ENCODE results near the gene OPA3.
"Not testable (repeated sequence)": the region's sequence is repeated elsewhere in the genome, so short reads cannot be mapped to it uniquely, and the experiment has no call there.

OPA3 gene

DNA sequence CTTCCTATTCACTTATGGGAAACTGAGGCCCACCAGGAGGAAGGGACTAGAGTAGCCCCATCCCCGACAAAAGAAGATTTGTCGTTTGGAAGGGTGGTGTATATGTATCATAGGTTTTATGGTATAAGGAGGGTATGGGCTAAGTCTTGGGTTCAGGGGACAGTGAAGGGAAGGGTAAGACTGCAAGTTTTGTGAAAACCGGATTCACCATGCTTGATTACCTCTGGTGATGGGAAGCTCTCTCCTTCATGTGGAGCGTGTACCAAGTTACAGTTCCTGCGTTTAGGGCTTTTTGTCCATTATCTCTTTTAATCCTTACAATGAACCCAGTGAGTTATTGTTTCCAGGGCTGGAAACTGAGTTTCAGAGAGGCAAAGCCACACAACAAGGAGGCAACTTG, 73.5 kb downstream of the OPA3 start:
- no peak overlapping the region for H3K18ac ChIP-seq (ENCODE audit: low read length)
- peaks cover 13% of the 10 kb centered on the region for H3K79me1 ChIP-seq (ENCODE audit: low read depth, low read length)
- 100% methylated on average over 1 of the region's 5 CpGs; no CpG with 5 or more reads in 1 of the 2 donors for WGBS, 2 donors (ENCODE audit: extremely low coverage in 2 of 2, insufficient read length in 2 of 2, insufficient replicate concordance in 1 of 2)
- H3K9me3 ChIP-seq (replicated peaks in 1 of 2; ENCODE audit: control insufficient read depth in 2 of 2, insufficient read depth in 1 of 2, low read depth in 1 of 2, low read length in 2 of 2): no peaks in the 10 kb centered on the region
- H2AK5ac ChIP-seq (ENCODE audit: low read depth, low read length): no peak overlapping the region
- peaks cover 4 to 18% of the 10 kb centered on the region in 2 donors for H3K4me1 ChIP-seq (ENCODE audit: control insufficient read depth in 2 of 2, insufficient read depth in 1 of 2, low read depth in 1 of 2, low read length in 2 of 2)
- H3K9ac ChIP-seq (ENCODE audit: low read depth, low read length, poor library complexity): no peak overlapping the region
- no peak overlapping the region for H2BK120ac ChIP-seq (ENCODE audit: low read depth, low read length)
- H4K91ac ChIP-seq (ENCODE audit: low read depth, low read length, poor library complexity): no peak overlapping the region
- H2AFZ ChIP-seq (ENCODE audit: low read length): no peak overlapping the region
- no peak overlapping the region for H2BK12ac ChIP-seq (ENCODE audit: low read length)
- no peak overlapping the region for H2BK15ac ChIP-seq (ENCODE audit: low read length)
- DNase-seq (ENCODE audit: low spot score): no peak
- H3K4ac ChIP-seq (ENCODE audit: low read length): no peak overlapping the region
- no peak overlapping the region for H3K23ac ChIP-seq (ENCODE audit: low read depth, low read length, poor library complexity)
- H3K27ac ChIP-seq (replicated peaks; ENCODE audit: low read length): no peak overlapping the region
- no peak overlapping the region for H2BK5ac ChIP-seq (ENCODE audit: low read length)
- no peak overlapping the region for H3K4me3 ChIP-seq (ENCODE audit: low read length in 2 of 2)
- peak overlapping the region; percentile 33 for H4K8ac ChIP-seq (ENCODE audit: low read depth, low read length)
- no peak overlapping the region for H3K4me2 ChIP-seq (ENCODE audit: insufficient read depth, low read length, poor library complexity, severe bottlenecking)
- no peak overlapping the region for H3K14ac ChIP-seq (ENCODE audit: low read length)
- H3K27me3 ChIP-seq (ENCODE audit: control insufficient read depth in 3 of 3, insufficient read depth in 3 of 3, low read depth in 1 of 3, low read length in 3 of 3): no peaks in the 10 kb centered on the region
- peaks cover 0 to 4% of the 10 kb centered on the region in 2 donors for H3K36me3 ChIP-seq (replicated peaks in 1 of 2; ENCODE audit: control insufficient read depth in 2 of 2, insufficient read depth in 2 of 2, low read length in 2 of 2)

DNA sequence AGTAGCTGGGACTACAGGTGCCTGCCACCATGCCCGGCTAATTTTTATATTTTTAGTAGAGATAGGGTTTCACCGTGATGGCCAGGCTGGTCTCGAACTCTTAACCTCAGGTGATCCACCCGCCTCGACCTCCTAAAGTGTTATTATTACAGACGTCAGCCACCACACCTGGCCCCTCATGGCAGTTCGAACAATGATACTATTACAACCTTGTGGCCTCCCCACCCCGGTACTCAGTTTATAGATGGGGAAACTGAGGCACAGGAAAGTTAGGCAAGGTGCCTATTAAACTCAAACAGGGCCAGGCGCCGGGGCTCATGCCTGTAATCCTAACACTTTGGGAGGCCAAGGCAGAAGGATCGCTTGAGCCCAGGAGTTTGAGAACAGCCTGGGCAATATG, 74.2 kb downstream of the OPA3 start:
- not testable (repeated sequence) for H2AK5ac ChIP-seq (ENCODE audit: low read depth, low read length); H3K9me3 ChIP-seq (replicated peaks in 1 of 2; ENCODE audit: control insufficient read depth in 2 of 2, insufficient read depth in 1 of 2, low read depth in 1 of 2, low read length in 2 of 2); H3K18ac ChIP-seq (ENCODE audit: low read length); H4K8ac ChIP-seq (ENCODE audit: low read depth, low read length); DNase-seq (ENCODE audit: low spot score); H3K4ac ChIP-seq (ENCODE audit: low read length); H3K9ac ChIP-seq (ENCODE audit: low read depth, low read length, poor library complexity); H2BK12ac ChIP-seq (ENCODE audit: low read length); H2AFZ ChIP-seq (ENCODE audit: low read length); H3K27me3 ChIP-seq (ENCODE audit: control insufficient read depth in 3 of 3, insufficient read depth in 3 of 3, low read depth in 1 of 3, low read length in 3 of 3); H3K79me1 ChIP-seq (ENCODE audit: low read depth, low read length); H3K14ac ChIP-seq (ENCODE audit: low read length); H3K36me3 ChIP-seq (replicated peaks in 1 of 2; ENCODE audit: control insufficient read depth in 2 of 2, insufficient read depth in 2 of 2, low read length in 2 of 2); H3K4me2 ChIP-seq (ENCODE audit: insufficient read depth, low read length, poor library complexity, severe bottlenecking); H3K27ac ChIP-seq (replicated peaks; ENCODE audit: low read length); H2BK120ac ChIP-seq (ENCODE audit: low read depth, low read length); H4K91ac ChIP-seq (ENCODE audit: low read depth, low read length, poor library complexity); H2BK5ac ChIP-seq (ENCODE audit: low read length); H3K4me3 ChIP-seq (ENCODE audit: low read length in 2 of 2); H2BK15ac ChIP-seq (ENCODE audit: low read length); H3K23ac ChIP-seq (ENCODE audit: low read depth, low read length, poor library complexity)
- H3K4me1 ChIP-seq (ENCODE audit: control insufficient read depth in 2 of 2, insufficient read depth in 1 of 2, low read depth in 1 of 2, low read length in 2 of 2): peaks cover 5 to 18% of the 10 kb centered on the region in 2 donors
- WGBS, 2 donors (ENCODE audit: extremely low coverage in 2 of 2, insufficient read length in 2 of 2, insufficient replicate concordance in 1 of 2): no CpG with 5 or more reads among the region's 11 CpGs

DNA sequence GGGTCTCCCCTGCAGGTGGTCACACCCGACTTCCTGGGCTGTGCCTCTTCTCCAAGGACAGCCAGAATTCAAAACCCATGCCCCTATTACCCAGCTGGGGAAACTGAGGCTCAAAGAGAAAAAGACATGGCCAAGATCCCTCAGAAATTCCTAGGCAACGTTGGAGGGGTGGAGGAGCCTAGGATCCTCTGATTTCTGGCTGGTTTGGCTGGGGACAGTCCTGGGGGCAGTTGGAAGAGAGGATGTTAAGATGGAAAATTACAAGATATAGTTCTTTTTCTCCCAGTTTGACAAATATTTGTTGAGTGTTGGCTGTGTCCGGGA, 74.9 kb downstream of the OPA3 start:
- Histone ChIP-seq H3K4ac (ENCODE audit: low read length) (no peak overlapping the region), H2BK120ac (ENCODE audit: low read depth, low read length) (no peak overlapping the region), H2AFZ (ENCODE audit: low read length) (peak overlapping the region; percentile 84), H3K27ac (replicated peaks; ENCODE audit: low read length) (peak overlapping the region; percentile 1), H4K91ac (ENCODE audit: low read depth, low read length, poor library complexity) (no peak overlapping the region), H3K4me1 (ENCODE audit: control insufficient read depth in 2 of 2, insufficient read depth in 1 of 2, low read depth in 1 of 2, low read length in 2 of 2) (peaks cover 5 to 18% of the 10 kb centered on the region in 2 donors), H3K79me1 (ENCODE audit: low read depth, low read length) (peaks cover 8% of the 10 kb centered on the region), H3K4me3 (ENCODE audit: low read length in 2 of 2) (peak overlapping the region; percentile 26 to 97), H3K14ac (ENCODE audit: low read length) (peak overlapping the region; percentile 26), H3K36me3 (replicated peaks in 1 of 2; ENCODE audit: control insufficient read depth in 2 of 2, insufficient read depth in 2 of 2, low read length in 2 of 2) (peaks cover 0 to 4% of the 10 kb centered on the region in 2 donors), H2AK5ac (ENCODE audit: low read depth, low read length) (no peak overlapping the region), H2BK15ac (ENCODE audit: low read length) (no peak overlapping the region), H2BK12ac (ENCODE audit: low read length) (no peak overlapping the region), H3K27me3 (ENCODE audit: control insufficient read depth in 3 of 3, insufficient read depth in 3 of 3, low read depth in 1 of 3, low read length in 3 of 3) (no peaks in the 10 kb centered on the region), H4K8ac (ENCODE audit: low read depth, low read length) (peak overlapping the region; percentile 66), H2BK5ac (ENCODE audit: low read length) (peak overlapping the region; percentile 0), H3K4me2 (ENCODE audit: insufficient read depth, low read length, poor library complexity, severe bottlenecking) (no peak overlapping the region), H3K9ac (ENCODE audit: low read depth, low read length, poor library complexity) (peak overlapping the region; percentile 91), H3K23ac (ENCODE audit: low read depth, low read length, poor library complexity) (no peak overlapping the region), H3K9me3 (replicated peaks in 1 of 2; ENCODE audit: control insufficient read depth in 2 of 2, insufficient read depth in 1 of 2, low read depth in 1 of 2, low read length in 2 of 2) (no peaks in the 10 kb centered on the region), H3K18ac (ENCODE audit: low read length) (peak overlapping the region; percentile 88)
- WGBS, 2 donors (ENCODE audit: extremely low coverage in 2 of 2, insufficient read length in 2 of 2, insufficient replicate concordance in 1 of 2): no CpG with 5 or more reads among the region's 3 CpGs
- no peak for DNase-seq (ENCODE audit: low spot score)

DNA sequence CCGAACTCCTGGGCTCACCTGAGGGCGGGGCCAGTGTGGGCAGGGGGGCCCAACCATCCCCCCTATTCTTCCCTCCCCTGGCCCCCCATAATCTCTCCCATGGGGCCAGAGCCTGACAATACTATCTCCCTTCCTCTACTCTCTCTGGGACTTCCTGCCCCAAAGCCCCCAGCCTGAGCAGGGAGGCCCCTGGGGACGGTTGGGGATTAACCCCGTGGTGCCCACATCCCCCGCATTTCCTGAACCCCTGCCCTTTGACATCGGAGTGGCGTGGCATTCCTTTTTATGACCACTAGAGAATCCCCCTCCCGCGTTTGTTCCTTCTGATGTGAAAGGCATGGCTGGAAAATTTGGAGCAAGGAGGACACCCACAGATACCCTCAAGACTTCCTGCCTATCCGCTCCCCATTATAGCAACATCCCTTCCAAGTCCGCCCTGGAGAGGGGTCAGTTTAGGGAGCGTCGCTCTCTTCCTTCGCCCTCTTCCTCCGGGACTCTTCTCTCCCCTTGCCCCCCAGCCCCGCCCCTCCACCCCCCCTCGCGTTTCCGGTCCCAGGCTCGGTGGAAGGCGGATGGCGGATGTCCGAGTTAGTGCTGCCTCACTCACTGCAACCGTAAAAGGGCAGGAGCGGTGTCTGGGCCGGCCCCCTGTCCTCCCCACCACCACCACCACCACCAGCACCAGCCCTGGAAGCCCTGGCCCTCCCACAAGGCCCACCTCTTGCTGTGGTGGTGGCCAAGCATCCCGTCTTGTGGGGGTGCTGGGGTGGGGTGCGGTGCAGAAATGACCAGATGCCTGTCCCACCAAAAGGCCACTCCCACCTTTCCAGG, 75.5 kb downstream of the OPA3 start:
- H3K23ac ChIP-seq (ENCODE audit: low read depth, low read length, poor library complexity): no peak overlapping the region
- no peak overlapping the region for H2BK15ac ChIP-seq (ENCODE audit: low read length)
- no peak overlapping the region for H2BK120ac ChIP-seq (ENCODE audit: low read depth, low read length)
- no peaks in the 10 kb centered on the region for H3K9me3 ChIP-seq (replicated peaks in 1 of 2; ENCODE audit: control insufficient read depth in 2 of 2, insufficient read depth in 1 of 2, low read depth in 1 of 2, low read length in 2 of 2)
- H3K27me3 ChIP-seq (ENCODE audit: control insufficient read depth in 3 of 3, insufficient read depth in 3 of 3, low read depth in 1 of 3, low read length in 3 of 3): no peaks in the 10 kb centered on the region
- H3K18ac ChIP-seq (ENCODE audit: low read length): peak overlapping the region; percentile 88
- peak overlapping the region; percentile 84 for H2AFZ ChIP-seq (ENCODE audit: low read length)
- peak overlapping the region; percentile 91 for H3K4me2 ChIP-seq (ENCODE audit: insufficient read depth, low read length, poor library complexity, severe bottlenecking)
- no CpG with 5 or more reads among the region's 28 CpGs for WGBS, 2 donors (ENCODE audit: extremely low coverage in 2 of 2, insufficient read length in 2 of 2, insufficient replicate concordance in 1 of 2)
- peak overlapping the region; percentile 26 for H3K14ac ChIP-seq (ENCODE audit: low read length)
- peak overlapping the region; percentile 23 for H3K27ac ChIP-seq (replicated peaks; ENCODE audit: low read length)
- peak overlapping the region; percentile 30 for H2BK12ac ChIP-seq (ENCODE audit: low read length)
- H3K36me3 ChIP-seq (replicated peaks in 1 of 2; ENCODE audit: control insufficient read depth in 2 of 2, insufficient read depth in 2 of 2, low read length in 2 of 2): peaks cover 0 to 4% of the 10 kb centered on the region in 2 donors
- peak overlapping the region; percentile 91 for H3K9ac ChIP-seq (ENCODE audit: low read depth, low read length, poor library complexity)
- H3K79me1 ChIP-seq (ENCODE audit: low read depth, low read length): peaks cover 8% of the 10 kb centered on the region
- H3K4me1 ChIP-seq (ENCODE audit: control insufficient read depth in 2 of 2, insufficient read depth in 1 of 2, low read depth in 1 of 2, low read length in 2 of 2): peaks cover 5 to 18% of the 10 kb centered on the region in 2 donors
- H4K8ac ChIP-seq (ENCODE audit: low read depth, low read length): peak overlapping the region; percentile 66
- H3K4me3 ChIP-seq (ENCODE audit: low read length in 2 of 2): peak overlapping the region; percentile 97 to 100
- H4K91ac ChIP-seq (ENCODE audit: low read depth, low read length, poor library complexity): no peak overlapping the region
- peak overlapping the region; percentile 99 for H2AK5ac ChIP-seq (ENCODE audit: low read depth, low read length)
- DNase-seq (ENCODE audit: low spot score): peak; percentile 37
- H3K4ac ChIP-seq (ENCODE audit: low read length): no peak overlapping the region
- peak overlapping the region; percentile 0 for H2BK5ac ChIP-seq (ENCODE audit: low read length)
